HG03521 (cell line): ENCODE measurements around the gene ZNRF2.
"Not testable (repeated sequence)": the region's sequence is repeated elsewhere in the genome, so short reads cannot be mapped to it uniquely, and the experiment has no call there.

ENCODE experiments used
- ATAC-seq: cut with Tn5 transposase; IDR thresholded peaks from one replicate; pipeline ENCODE4 v1.9.1; 2021; ENCODE audit warnings: mild to moderate bottlenecking, moderate library complexity; ENCODE audit not compliant: unreplicated experiment

The ZNRF2 gene

GRCh38 chr7:30286749-30287148 lies 2.4 kb downstream of the ZNRF2 start:
- no peak for ATAC-seq

GRCh38 chr7:30287625-30288024 lies 3.2 kb downstream of the ZNRF2 start:
- not testable (repeated sequence) for ATAC-seq

- ATAC-seq: not testable (repeated sequence)
Measured at GRCh38 chr7:30289634-30290033, 5.2 kb downstream of the ZNRF2 start.

- not testable (repeated sequence) for ATAC-seq
Measured at GRCh38 chr7:30290317-30290716, 5.9 kb downstream of the ZNRF2 start.

- not testable (repeated sequence) for ATAC-seq
Measured at GRCh38 chr7:30292416-30293038, 8.1 kb downstream of the ZNRF2 start.

GRCh38 chr7:30296304-30296703 lies 11.9 kb downstream of the ZNRF2 start:
- not testable (repeated sequence) for ATAC-seq

- ATAC-seq: not testable (repeated sequence)
Measured at GRCh38 chr7:30297499-30297898, 13.1 kb downstream of the ZNRF2 start.

GRCh38 chr7:30298409-30298808 lies 14.0 kb downstream of the ZNRF2 start:
- ATAC-seq: not testable (repeated sequence)

- no peak for ATAC-seq
Measured at GRCh38 chr7:30301751-30302150, 17.4 kb downstream of the ZNRF2 start.

GRCh38 chr7:30302656-30303311 lies 18.4 kb downstream of the ZNRF2 start:
- ATAC-seq: peak; percentile 18

GRCh38 chr7:30303312-30304039 lies 19.1 kb downstream of the ZNRF2 start:
- ATAC-seq: peak; percentile 65

- no peak for ATAC-seq
Measured at GRCh38 chr7:30304177-30304884, 19.9 kb downstream of the ZNRF2 start.

- no peak for ATAC-seq
Measured at GRCh38 chr7:30306976-30307375, 22.6 kb downstream of the ZNRF2 start.

- no peak for ATAC-seq
Measured at GRCh38 chr7:30308389-30308788, 24.0 kb downstream of the ZNRF2 start.

- no peak for ATAC-seq
Measured at GRCh38 chr7:30309302-30309701, 24.9 kb downstream of the ZNRF2 start.

GRCh38 chr7:30309842-30310435 lies 25.5 kb downstream of the ZNRF2 start:
- ATAC-seq: no peak

GRCh38 chr7:30310674-30311362 lies 26.4 kb downstream of the ZNRF2 start:
- no peak for ATAC-seq

GRCh38 chr7:30312178-30312577 lies 27.8 kb downstream of the ZNRF2 start:
- no peak for ATAC-seq

- ATAC-seq: no peak
Measured at GRCh38 chr7:30313348-30313747, 29.0 kb downstream of the ZNRF2 start.

GRCh38 chr7:30313793-30314192 lies 29.4 kb downstream of the ZNRF2 start:
- ATAC-seq: no peak
